Neural cell (in vitro differentiated cells): Measurements from ENCODE around the gene TNC.

Source experiments
- RAD21 ChIP-seq: fragments of 450-650 bp; conservative IDR thresholded peaks from 2 replicates; pipeline ENCODE4 v1.6.1; 2014; ENCODE audit warnings: antibody characterized with exemption, mild to moderate bottlenecking, moderate library complexity
- SMC3 ChIP-seq: fragments of 450-650 bp; conservative IDR thresholded peaks from 2 replicates; pipeline ENCODE4 v1.6.1; 2014; ENCODE audit warnings: antibody characterized with exemption, mild to moderate bottlenecking, moderate library complexity; ENCODE audit not compliant: poor library complexity
- TAF1 ChIP-seq: IDR thresholded peaks from 2 replicates; pipeline ENCODE4 v1.6.1; 2012; ENCODE audit warnings: low read depth
- TF ChIP-seq, protein P1 (sequence below): fragments of 450-650 bp; IDR thresholded peaks from 2 replicates; pipeline ENCODE4 v1.5.1; 2014; ENCODE audit warnings: antibody characterized with exemption, mild to moderate bottlenecking, moderate library complexity; ENCODE audit not compliant: poor library complexity, severe bottlenecking

- TF ChIP-seq, protein P1, sequence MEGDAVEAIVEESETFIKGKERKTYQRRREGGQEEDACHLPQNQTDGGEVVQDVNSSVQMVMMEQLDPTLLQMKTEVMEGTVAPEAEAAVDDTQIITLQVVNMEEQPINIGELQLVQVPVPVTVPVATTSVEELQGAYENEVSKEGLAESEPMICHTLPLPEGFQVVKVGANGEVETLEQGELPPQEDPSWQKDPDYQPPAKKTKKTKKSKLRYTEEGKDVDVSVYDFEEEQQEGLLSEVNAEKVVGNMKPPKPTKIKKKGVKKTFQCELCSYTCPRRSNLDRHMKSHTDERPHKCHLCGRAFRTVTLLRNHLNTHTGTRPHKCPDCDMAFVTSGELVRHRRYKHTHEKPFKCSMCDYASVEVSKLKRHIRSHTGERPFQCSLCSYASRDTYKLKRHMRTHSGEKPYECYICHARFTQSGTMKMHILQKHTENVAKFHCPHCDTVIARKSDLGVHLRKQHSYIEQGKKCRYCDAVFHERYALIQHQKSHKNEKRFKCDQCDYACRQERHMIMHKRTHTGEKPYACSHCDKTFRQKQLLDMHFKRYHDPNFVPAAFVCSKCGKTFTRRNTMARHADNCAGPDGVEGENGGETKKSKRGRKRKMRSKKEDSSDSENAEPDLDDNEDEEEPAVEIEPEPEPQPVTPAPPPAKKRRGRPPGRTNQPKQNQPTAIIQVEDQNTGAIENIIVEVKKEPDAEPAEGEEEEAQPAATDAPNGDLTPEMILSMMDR: no peak
- TF ChIP-seq TAF1 (no peak), RAD21 (no peak), SMC3 (no peak)
Measured at GRCh38 chr9:115090486-115090885, 27.5 kb downstream of the TNC start.
